ENCODE data around the gene IBSP. TPM values are rescaled to one million over a fixed set of nuclear protein-coding genes. Genes with fewer than 3 reads are reported as not detected.

IBSP gene
- total RNA-seq: 0.16 TPM in 1 of 2 replicates, not detected in the other

GRCh38 chr4:87799301-87800113 is at the start of gene IBSP:
Gene IBSP (plus strand): TSS chr4:87799554. CDS start chr4:87802362, 2,808 bp downstream.

GRCh38 chr4:87832669-87833068 is 33.3 kb downstream of the IBSP start, which contains the start of gene MEPE:
Gene MEPE (plus strand): TSS chr4:87832969. CDS start chr4:87834715, 1,746 bp downstream.

Other genes starting within 250 kb of the IBSP start
- gene DSPP, start 191.0 kb upstream of the IBSP start, total RNA-seq: not detected in 2 replicates
- not detected in 2 replicates for gene DMP1, start 149.3 kb upstream of the IBSP start, total RNA-seq
- gene MEPE, start 33.4 kb downstream of the IBSP start, total RNA-seq: not detected in 2 replicates
- 2.3 and 22.7 TPM in 2 replicates for gene SPP1, start 176.2 kb downstream of the IBSP start, total RNA-seq
- gene PKD2, start 208.1 kb downstream of the IBSP start, total RNA-seq: 102 and 107 TPM in 2 replicates

Measured in hair follicle dermal papilla cell (primary cell).